Activated CD4-positive, CD25-positive, alpha-beta regulatory T cell treated with anti-CD3 and anti-CD28 coated beads, Interleukin-2, amount 50 U/mL, for 16 hours (primary cell): ENCODE results near the gene ADAMTSL3.

Experiments used
- DNase-seq: peaks from one replicate; pipeline ENCODE4 v3.0.0-alpha.2; 2020; ENCODE audit warnings: low read depth, low spot score

Gene ADAMTSL3

GRCh38 chr15:83653639-83654378 is at the start of gene ADAMTSL3:
Gene ADAMTSL3 (plus strand): TSS chr15:83654123. CDS start chr15:83655762, 1,639 bp downstream.
- DNase-seq: no peak

- no peak for DNase-seq
Measured at GRCh38 chr15:83604549-83604948, 49.4 kb upstream of the ADAMTSL3 start.

GRCh38 chr15:83605111-83605945 is 48.6 kb upstream of the ADAMTSL3 start:
- DNase-seq: no peak

GRCh38 chr15:83610132-83610531 is 43.8 kb upstream of the ADAMTSL3 start:
- no peak for DNase-seq

GRCh38 chr15:83610901-83611685 is 42.8 kb upstream of the ADAMTSL3 start:
- no peak for DNase-seq

- DNase-seq: no peak
Measured at GRCh38 chr15:83612226-83612625, 41.7 kb upstream of the ADAMTSL3 start.

GRCh38 chr15:83612898-83613635 is 40.9 kb upstream of the ADAMTSL3 start:
- DNase-seq: no peak

- DNase-seq: no peak
Measured at GRCh38 chr15:83613714-83614113, 40.2 kb upstream of the ADAMTSL3 start.

GRCh38 chr15:83616840-83617239 is 37.1 kb upstream of the ADAMTSL3 start:
- DNase-seq: no peak

- no peak for DNase-seq
Measured at GRCh38 chr15:83626171-83626802, 27.6 kb upstream of the ADAMTSL3 start.

- no peak for DNase-seq
Measured at GRCh38 chr15:83631534-83631933, 22.4 kb upstream of the ADAMTSL3 start.

GRCh38 chr15:83643201-83643600 is 10.7 kb upstream of the ADAMTSL3 start:
- DNase-seq: no peak

- no peak for DNase-seq
Measured at GRCh38 chr15:83644439-83644838, 9.5 kb upstream of the ADAMTSL3 start.

- DNase-seq: no peak
Measured at GRCh38 chr15:83650831-83651230, 3.1 kb upstream of the ADAMTSL3 start.

- no peak for DNase-seq
Measured at GRCh38 chr15:83651541-83651940, 2.4 kb upstream of the ADAMTSL3 start.

GRCh38 chr15:83652626-83653204 is 1.2 kb upstream of the ADAMTSL3 start:
- DNase-seq: no peak

GRCh38 chr15:83653288-83653638 is 660 bp upstream of the ADAMTSL3 start:
- DNase-seq: no peak

GRCh38 chr15:83654379-83655236 is 685 bp downstream of the ADAMTSL3 start:
- DNase-seq: no peak

GRCh38 chr15:83655237-83655616 is 1.3 kb downstream of the ADAMTSL3 start:
- DNase-seq: no peak

GRCh38 chr15:83656192-83656591 is 2.3 kb downstream of the ADAMTSL3 start:
- DNase-seq: no peak
